A549 (cell line): ENCODE measurements around the gene CLIP1. TPM values are rescaled to one million over a fixed set of nuclear protein-coding genes. Genes with fewer than 3 reads are reported as not detected.
"Not testable (repeated sequence)": the region's sequence is repeated elsewhere in the genome, so short reads cannot be mapped to it uniquely, and the experiment has no call there.

Experiments
- ATAC-seq, 2 experiments: fragments of 200-7000 bp in 1 of 2; fragments of >200 bp in 1 of 2; cut with Nextera tagmentation in 1 of 2; cut with Tn5 transposase in 1 of 2; 3 replicates each; pipeline versions ENCODE4 v1.8.0 to v1.9.1; 2018 to 2020; ENCODE audit warnings: mild to moderate bottlenecking in 1 of 2, moderate library complexity in 1 of 2
- CTCF ChIA-PET: fragments of 300-600 bp; sonication (Branson Sonifier 250); formaldehyde crosslinking; extraction: SDS; loops from one replicate; lab custom pipeline; 2021; ENCODE audit warnings: antibody characterized with exemption, inconsistent platforms; lab: Yijun Ruan, JAX
- POLR2A ChIA-PET: fragments of 350-600 bp; formaldehyde crosslinking; extraction: SDS; loops from one replicate; lab custom pipeline; 2021; ENCODE audit warnings: antibody characterized with exemption, inconsistent platforms; lab: Yijun Ruan, JAX
- DNase-seq, 2 experiments: peaks; one replicate each; pipeline versions ENCODE4 v3.0.0 to v3.0.0-alpha.2; 2011 to 2016; ENCODE audit warnings: low read depth in 1 of 2, low spot score in 1 of 2
- FAIRE-seq: peaks from 2 replicates; lab custom pipeline; 2011; peaks lifted over from hg19 to GRCh38; lab: Jason Lieb, UNC
- H3K27ac ChIP-seq, 2 experiments: fragments of >200 bp; sonication (Bioruptor Twin); formaldehyde crosslinking; 3 replicates each; pipeline ENCODE4 v1.5.1; 2016 to 2017
- H3K4me1 ChIP-seq: fragments of >200 bp; sonication (Bioruptor Twin); formaldehyde crosslinking; 3 replicates; pipeline ENCODE4 v1.6.1; 2016
- H3K4me2 ChIP-seq: fragments of >200 bp; sonication (Bioruptor Twin); formaldehyde crosslinking; 3 replicates; pipeline ENCODE4 v1.6.1; 2016
- H3K4me3 ChIP-seq: fragments of >200 bp; sonication (Bioruptor Twin); formaldehyde crosslinking; 3 replicates; pipeline ENCODE4 v1.5.1; 2016
- H3K9me3 ChIP-seq: fragments of >200 bp; sonication (Bioruptor Twin); formaldehyde crosslinking; 3 replicates; pipeline ENCODE4 v1.6.1; 2016
- CBX2 ChIP-seq: fragments of 200-600 bp; sonication (generic); IDR thresholded peaks from 2 replicates; pipeline ENCODE4 v1.6.1; 2016; ENCODE audit warnings: low read depth, mild to moderate bottlenecking, borderline replicate concordance
- CEBPB ChIP-seq, 2 experiments: fragments of >200 bp in 1 of 2; sonication (Bioruptor Twin) in 1 of 2; formaldehyde crosslinking in 1 of 2; IDR thresholded peaks; 2 replicates each; pipeline ENCODE4 v1.6.1; 2012 to 2016
- CHD2 ChIP-seq: fragments of 150-350 bp; IDR thresholded peaks from 2 replicates; pipeline ENCODE4 v1.6.1; 2014; ENCODE audit warnings: low read length; ENCODE audit not compliant: partially characterized antibody
- CHD4 ChIP-seq: fragments of 200-600 bp; sonication (generic); IDR thresholded peaks from 2 replicates; pipeline ENCODE4 v1.6.1; 2016; ENCODE audit warnings: antibody characterized with exemption, mild to moderate bottlenecking, borderline replicate concordance
- FOXS1 ChIP-seq: fragments of 250-450 bp; sonication (Bioruptor Pico); IDR thresholded peaks from 2 replicates; pipeline ENCODE4 v1.5.0; 2020; ENCODE audit warnings: mild to moderate bottlenecking, moderate library complexity
- HEYL ChIP-seq: fragments of 250-450 bp; sonication (Bioruptor Pico); IDR thresholded peaks from 2 replicates; pipeline ENCODE4 v1.8.0; 2021; ENCODE audit warnings: mild to moderate bottlenecking, moderate library complexity
- HOXB13 ChIP-seq: fragments of 250-450 bp; sonication (Bioruptor Pico); IDR thresholded peaks from 2 replicates; pipeline ENCODE4 v1.5.0; 2020; ENCODE audit warnings: low read depth, mild to moderate bottlenecking, moderate library complexity
- JUN ChIP-seq, 2 experiments: fragments of >200 bp; sonication (Bioruptor Twin); formaldehyde crosslinking; IDR thresholded peaks; 2 replicates in 1 of 2; 3 replicates in 1 of 2; pipeline ENCODE4 v1.6.1; 2016 to 2017
- KDM5A ChIP-seq: fragments of 200-600 bp; sonication (generic); IDR thresholded peaks from 2 replicates; pipeline ENCODE4 v1.6.1; 2016; ENCODE audit warnings: antibody characterized with exemption, mild to moderate bottlenecking
- MAZ ChIP-seq: fragments of 150-350 bp; IDR thresholded peaks from 2 replicates; pipeline ENCODE4 v1.6.1; 2014; ENCODE audit warnings: antibody characterized with exemption, low read depth, low read length, borderline replicate concordance
- MYC ChIP-seq: IDR thresholded peaks from 2 replicates; pipeline ENCODE4 v1.6.1; 2012; ENCODE audit warnings: mild to moderate bottlenecking, inconsistent platforms, low read length, improper control_type of control experiment, borderline replicate concordance
- NFE2L2 ChIP-seq: fragments of 150-350 bp; conservative IDR thresholded peaks from 2 replicates; pipeline ENCODE4 v1.6.1; 2014; ENCODE audit warnings: low read length
- RAD21 ChIP-seq, 2 experiments: fragments of >200 bp in 1 of 2; sonication (Bioruptor Twin) in 1 of 2; formaldehyde crosslinking in 1 of 2; IDR thresholded peaks in 1 of 2; conservative IDR thresholded peaks in 1 of 2; 2 replicates in 1 of 2; 3 replicates in 1 of 2; pipeline ENCODE4 v1.6.1; 2012 to 2018; ENCODE audit warnings: inconsistent platforms in 1 of 2
- RARB ChIP-seq: fragments of 250-450 bp; sonication (Bioruptor Pico); IDR thresholded peaks from 2 replicates; pipeline ENCODE4 v1.8.0; 2021; ENCODE audit warnings: mild to moderate bottlenecking, moderate library complexity
- RCOR1 ChIP-seq: fragments of 150-350 bp; IDR thresholded peaks from 2 replicates; pipeline ENCODE4 v1.6.1; 2014; ENCODE audit warnings: antibody characterized with exemption, low read length, low read depth
- SMC3 ChIP-seq: fragments of >200 bp; sonication (Bioruptor Twin); formaldehyde crosslinking; IDR thresholded peaks from 3 replicates; pipeline ENCODE4 v1.6.1; 2018; ENCODE audit warnings: inconsistent platforms
- ZC3H11A ChIP-seq: fragments of 450-650 bp; IDR thresholded peaks from 2 replicates; pipeline ENCODE4 v1.6.1; 2014; ENCODE audit warnings: antibody characterized with exemption, mild to moderate bottlenecking
- ZNF302 ChIP-seq: fragments of 250-450 bp; sonication (Bioruptor Pico); IDR thresholded peaks from 2 replicates; pipeline ENCODE4 v1.9.0; 2021; ENCODE audit warnings: inconsistent platforms, mild to moderate bottlenecking, moderate library complexity
- WGBS: methylation state at CpG from one replicate; pipeline ENCODE4 v1.1.6; 2017; ENCODE audit errors: missing lambda C conversion rate; 5-methylcytosine and 5-hydroxymethylcytosine counted together
- polyA plus RNA-seq, 4 experiments: library from polyadenylated mRNA; depleted of rRNA in 3 of 4; stranded (reverse); fragments of >200 nt; fragmentation: RNase III in 1 of 4; extraction: RNeasy Plus Mini Kit Qiagen cat#74134 plus additional on column Dnase treatment in 1 of 4; gene quantifications; 2 replicates in 3 of 4; 3 replicates in 1 of 4; pipeline ENCODE4 v1.2.3, GENCODE V29; 2011 to 2017
- TF ChIP-seq, protein P1 (sequence below): fragments of 150-350 bp; IDR thresholded peaks from 2 replicates; pipeline ENCODE4 v1.6.1; 2014; ENCODE audit warnings: low read depth, mild to moderate bottlenecking, low read length
- TF ChIP-seq, protein P2 (sequence below): fragments of >200 bp; sonication (Bioruptor Twin); formaldehyde crosslinking; IDR thresholded peaks from 3 replicates; pipeline ENCODE4 v1.5.1; 2016
- TF ChIP-seq, protein P3 (sequence below): fragments of >200 bp; sonication (Bioruptor Twin); formaldehyde crosslinking; IDR thresholded peaks from 2 replicates; pipeline ENCODE4 v1.6.1; 2016

The CLIP1 gene
- polyA plus RNA-seq, 2 of the 4 experiments (the other 2 are of a cell fraction), result 43.0 to 133 TPM

DNA sequence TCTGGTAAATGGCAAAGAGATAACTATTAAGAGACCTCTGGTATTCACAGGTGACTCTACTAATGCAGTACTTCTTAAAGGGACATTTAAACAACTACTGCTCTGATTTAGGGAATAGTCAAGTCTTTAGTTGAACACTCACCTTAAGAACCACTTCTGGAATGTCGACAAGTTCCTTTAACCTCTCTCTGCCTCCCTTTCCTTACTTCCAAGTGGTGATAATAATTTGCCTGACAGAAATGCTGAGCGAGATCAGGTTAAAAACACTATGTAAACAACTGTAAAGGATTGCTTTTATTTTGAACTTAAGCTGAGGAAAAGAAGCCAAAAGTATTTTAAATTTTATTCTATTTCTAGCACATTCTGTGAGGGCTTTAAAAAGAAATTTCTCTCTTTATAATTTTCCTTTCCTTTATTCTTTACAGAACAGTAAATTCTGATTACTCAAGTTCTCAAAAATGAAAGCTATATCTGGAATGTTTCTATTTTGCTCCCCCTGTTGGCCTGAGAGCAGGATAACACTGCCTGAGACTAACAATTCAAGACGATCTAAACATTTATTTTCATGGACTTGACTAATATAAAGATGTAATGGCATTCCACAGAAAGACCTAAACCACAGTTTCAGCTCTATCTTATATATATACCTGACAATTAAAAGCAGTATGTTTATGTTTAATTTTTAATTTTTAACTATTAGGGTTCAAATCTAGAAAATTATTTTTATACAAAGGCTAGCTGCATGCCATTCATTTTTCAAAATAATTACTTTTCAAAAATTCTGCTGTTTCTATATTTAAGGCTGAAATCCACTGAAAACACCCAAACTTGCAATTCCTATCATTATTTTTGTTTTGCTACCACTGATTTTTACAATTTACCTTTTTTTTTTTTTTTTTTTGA, 49.1 kb upstream of the CLIP1 start:
- POLR2A ChIA-PET, result interaction anchor here (0.7 to 3.2 kb wide), 8 partner anchors 17 to 247 kb away, joined by 3 to 31 read pairs (median 6); partner anchors contain the start of gene CLIP1
- ATAC-seq, result peak; percentile 75 to 77; a peak in 5 of 6 replicates
- peak; percentile 93 for TF ChIP-seq SMC3
- no peak for TF ChIP-seq HOXB13 (CRISPR knock-in tag)
- TF ChIP-seq CEBPB (IDR thresholded peaks at IDR 0.05), result 0 out of 4 replicates have a peak, but pooled peaks of 1 of the 2 experiments have one; percentile 32
- TF ChIP-seq ZNF302, result no peak
- TF ChIP-seq, protein P1, sequence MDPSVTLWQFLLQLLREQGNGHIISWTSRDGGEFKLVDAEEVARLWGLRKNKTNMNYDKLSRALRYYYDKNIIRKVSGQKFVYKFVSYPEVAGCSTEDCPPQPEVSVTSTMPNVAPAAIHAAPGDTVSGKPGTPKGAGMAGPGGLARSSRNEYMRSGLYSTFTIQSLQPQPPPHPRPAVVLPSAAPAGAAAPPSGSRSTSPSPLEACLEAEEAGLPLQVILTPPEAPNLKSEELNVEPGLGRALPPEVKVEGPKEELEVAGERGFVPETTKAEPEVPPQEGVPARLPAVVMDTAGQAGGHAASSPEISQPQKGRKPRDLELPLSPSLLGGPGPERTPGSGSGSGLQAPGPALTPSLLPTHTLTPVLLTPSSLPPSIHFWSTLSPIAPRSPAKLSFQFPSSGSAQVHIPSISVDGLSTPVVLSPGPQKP, result no peak
- peak; percentile 28; the same call in 1 of the 2 replicates for TF ChIP-seq FOXS1 (CRISPR knock-in tag)
- peak; percentile 83 to 87 for TF ChIP-seq RAD21 (conservative IDR thresholded peaks at IDR 0.05 in 1 of 2, IDR thresholded peaks at IDR 0.05 in 1 of 2)
- TF ChIP-seq, protein P2, sequence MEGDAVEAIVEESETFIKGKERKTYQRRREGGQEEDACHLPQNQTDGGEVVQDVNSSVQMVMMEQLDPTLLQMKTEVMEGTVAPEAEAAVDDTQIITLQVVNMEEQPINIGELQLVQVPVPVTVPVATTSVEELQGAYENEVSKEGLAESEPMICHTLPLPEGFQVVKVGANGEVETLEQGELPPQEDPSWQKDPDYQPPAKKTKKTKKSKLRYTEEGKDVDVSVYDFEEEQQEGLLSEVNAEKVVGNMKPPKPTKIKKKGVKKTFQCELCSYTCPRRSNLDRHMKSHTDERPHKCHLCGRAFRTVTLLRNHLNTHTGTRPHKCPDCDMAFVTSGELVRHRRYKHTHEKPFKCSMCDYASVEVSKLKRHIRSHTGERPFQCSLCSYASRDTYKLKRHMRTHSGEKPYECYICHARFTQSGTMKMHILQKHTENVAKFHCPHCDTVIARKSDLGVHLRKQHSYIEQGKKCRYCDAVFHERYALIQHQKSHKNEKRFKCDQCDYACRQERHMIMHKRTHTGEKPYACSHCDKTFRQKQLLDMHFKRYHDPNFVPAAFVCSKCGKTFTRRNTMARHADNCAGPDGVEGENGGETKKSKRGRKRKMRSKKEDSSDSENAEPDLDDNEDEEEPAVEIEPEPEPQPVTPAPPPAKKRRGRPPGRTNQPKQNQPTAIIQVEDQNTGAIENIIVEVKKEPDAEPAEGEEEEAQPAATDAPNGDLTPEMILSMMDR, result peak; percentile 84
- no peak for TF ChIP-seq NFE2L2
- TF ChIP-seq, all 56 proteins: peak for 5
- Histone ChIP-seq H3K27ac (peak overlapping the region; percentile 52 to 74), H3K9me3 (no peaks in the 10 kb centered on the region), H3K4me3 (no peak overlapping the region; the same call in 2 of the 3 replicates), H3K4me1 (peaks cover 6% of the 10 kb centered on the region), H3K4me2 (peak overlapping the region; percentile 57)
- WGBS, result 20% methylated on average over 3 of the region's 3 CpGs
- peak; percentile 29 to 83 for DNase-seq
- CTCF ChIA-PET, result interaction anchor here (0.6 to 6.9 kb wide), 47 partner anchors 9 to 439 kb away, joined by 3 to 162 read pairs (median 5); partner anchors contain the start of gene CLIP1
- no peak for FAIRE-seq

DNA sequence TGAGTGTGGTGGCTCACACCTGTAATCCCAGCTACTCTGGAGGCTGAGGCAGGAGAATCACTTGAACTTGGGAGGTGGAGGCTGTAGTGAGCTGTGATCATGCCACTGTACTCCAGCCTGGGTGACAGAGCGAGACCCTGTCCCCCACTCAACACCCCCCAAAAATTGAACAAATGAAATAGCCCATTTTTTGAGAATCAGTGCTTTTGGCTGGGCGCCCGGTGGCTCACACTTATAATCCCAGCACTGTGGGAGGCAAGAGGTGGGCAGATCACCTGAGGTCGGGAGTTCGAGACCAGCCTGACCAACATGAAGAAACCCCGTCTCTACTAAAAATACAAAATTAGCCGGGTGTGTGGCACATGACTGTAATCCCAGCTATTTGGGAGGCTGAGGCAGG, 48.1 kb upstream of the CLIP1 start:
- not testable (repeated sequence) for H3K9me3 ChIP-seq

DNA sequence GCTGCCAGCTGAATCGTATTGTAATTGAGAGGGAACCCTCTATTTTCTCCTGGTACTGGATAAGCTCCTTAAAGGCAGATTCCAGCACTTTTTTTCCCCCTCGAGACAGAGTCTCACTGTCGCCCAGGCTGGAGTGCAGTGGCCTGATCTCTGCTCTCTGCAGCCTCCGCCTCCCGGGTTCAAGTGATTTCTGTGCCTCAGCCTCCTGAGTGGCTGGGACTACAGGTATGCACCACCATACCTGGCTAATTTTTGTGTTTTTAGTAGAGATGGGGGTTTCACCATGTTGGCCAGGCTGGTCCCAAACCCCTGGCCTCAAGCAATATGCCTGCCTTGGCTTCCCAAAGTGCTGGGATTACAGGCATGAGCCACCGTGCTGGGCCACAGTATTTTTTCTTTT, 47.4 kb upstream of the CLIP1 start:
- H3K4me1 ChIP-seq, FAIRE-seq, H3K4me2 ChIP-seq, H3K9me3 ChIP-seq, H3K4me3 ChIP-seq, DNase-seq: not testable (repeated sequence)
- 91% methylated on average over 6 of the region's 6 CpGs for WGBS
- ChIA-PET POLR2A (interaction anchor here (3.2 kb wide), 1 partner anchor 70 kb away, joined by 31 read pairs; no protein-coding TSS in a partner anchor), CTCF (interaction anchor here (0.8 to 6.9 kb wide), 7 partner anchors 28 to 135 kb away, joined by 3 to 162 read pairs (median 14); no protein-coding TSS in a partner anchor)
- H3K27ac ChIP-seq, result peak overlapping the region in 1 of 2 experiments; percentile 61; a peak in 3 of 6 replicates
- peak in 1 of 2 experiments; percentile 11; a peak in 2 of 6 replicates for ATAC-seq

More for the DNA sequence above, 48.1 kb upstream of the CLIP1 start:
- ChIA-PET CTCF (interaction anchor here (1.0 to 6.9 kb wide), 22 partner anchors 9 to 209 kb away, joined by 3 to 162 read pairs (median 7); partner anchors contain the start of gene CLIP1), POLR2A (interaction anchor here (0.6 to 3.2 kb wide), 2 partner anchors 41 to 71 kb away, joined by 3 to 31 read pairs; no protein-coding TSS in a partner anchor)
- not testable (repeated sequence) for H3K4me3 ChIP-seq, H3K4me2 ChIP-seq, FAIRE-seq, ATAC-seq, H3K4me1 ChIP-seq, DNase-seq
- peak overlapping the region in 1 of 2 experiments; percentile 74; a peak in 2 of 6 replicates for H3K27ac ChIP-seq
- 85% methylated on average over 7 of the region's 7 CpGs for WGBS

DNA sequence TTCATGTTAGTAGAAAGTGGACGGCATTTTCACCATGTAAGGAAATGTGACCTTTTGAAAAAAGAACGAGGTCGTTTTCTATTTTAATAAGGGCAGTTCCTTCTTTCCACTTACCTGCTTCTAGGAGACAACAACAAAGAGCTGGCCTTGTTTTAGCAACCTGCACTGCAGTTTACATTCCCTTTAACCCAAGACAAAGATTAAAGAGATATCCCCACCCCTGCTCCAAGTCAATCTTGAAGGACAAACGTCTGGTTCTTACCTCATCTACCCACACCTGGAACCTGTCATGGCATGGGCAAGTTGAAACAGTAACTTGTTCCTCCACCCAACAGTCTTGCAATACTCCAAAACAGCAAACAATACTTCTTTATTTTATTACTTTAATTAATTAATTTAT, 45.5 kb upstream of the CLIP1 start:
- CTCF ChIA-PET, result interaction anchor here (0.7 to 3.4 kb wide), 2 partner anchors 46 to 68 kb away, joined by 3 to 18 read pairs; partner anchors contain the start of gene CLIP1
- peak in 1 of 2 experiments; percentile 46 for DNase-seq
- H3K27ac ChIP-seq, result peak overlapping the region in 1 of 2 experiments; percentile 25; a peak in 1 of 6 replicates
- no peak for TF ChIP-seq RARB
- TF ChIP-seq HEYL (CRISPR knock-in tag), result no peak
- TF ChIP-seq, protein P3, sequence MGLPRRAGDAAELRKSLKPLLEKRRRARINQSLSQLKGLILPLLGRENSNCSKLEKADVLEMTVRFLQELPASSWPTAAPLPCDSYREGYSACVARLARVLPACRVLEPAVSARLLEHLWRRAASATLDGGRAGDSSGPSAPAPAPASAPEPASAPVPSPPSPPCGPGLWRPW, result no peak
- no peak for TF ChIP-seq ZC3H11A
- TF ChIP-seq KDM5A, result no peak
- no peak for TF ChIP-seq MYC
- no peak for TF ChIP-seq JUN (IDR thresholded peaks at IDR 0.05)
- TF ChIP-seq RAD21 (conservative IDR thresholded peaks at IDR 0.05 in 1 of 2, IDR thresholded peaks at IDR 0.05 in 1 of 2), result no peak
- TF ChIP-seq NFE2L2, result no peak
- no peak for TF ChIP-seq CHD4
- TF ChIP-seq CHD2, result no peak
- TF ChIP-seq MAZ, result no peak
- no peak for TF ChIP-seq CBX2
- TF ChIP-seq RCOR1, result no peak
- TF ChIP-seq, protein P1, result no peak

More for the DNA sequence above, 45.5 kb upstream of the CLIP1 start:
- POLR2A ChIA-PET, result no interaction called here
- H3K4me2 ChIP-seq, result no peak overlapping the region
- no peak overlapping the region for H3K4me3 ChIP-seq
- 86% methylated on average over 4 of the region's 4 CpGs for WGBS
- no peaks in the 10 kb centered on the region for H3K9me3 ChIP-seq
- ATAC-seq (no peak), FAIRE-seq (no peak)
- H3K4me1 ChIP-seq, result peaks cover 23% of the 10 kb centered on the region
